GM12873 (cell line): ENCODE measurements around the gene KCND2.

Experiments used
- TF ChIP-seq, protein P1 (sequence below): IDR thresholded peaks from 2 replicates; pipeline ENCODE4 v1.5.1; 2012; ENCODE audit warnings: low read depth, mild to moderate bottlenecking, moderate library complexity, low read length, control low read depth; ENCODE audit not compliant: insufficient read depth; ENCODE audit errors: missing control alignments

The KCND2 gene

GRCh38 chr7:120398284-120399000 is 125.5 kb downstream of the KCND2 start:
- TF ChIP-seq, protein P1, sequence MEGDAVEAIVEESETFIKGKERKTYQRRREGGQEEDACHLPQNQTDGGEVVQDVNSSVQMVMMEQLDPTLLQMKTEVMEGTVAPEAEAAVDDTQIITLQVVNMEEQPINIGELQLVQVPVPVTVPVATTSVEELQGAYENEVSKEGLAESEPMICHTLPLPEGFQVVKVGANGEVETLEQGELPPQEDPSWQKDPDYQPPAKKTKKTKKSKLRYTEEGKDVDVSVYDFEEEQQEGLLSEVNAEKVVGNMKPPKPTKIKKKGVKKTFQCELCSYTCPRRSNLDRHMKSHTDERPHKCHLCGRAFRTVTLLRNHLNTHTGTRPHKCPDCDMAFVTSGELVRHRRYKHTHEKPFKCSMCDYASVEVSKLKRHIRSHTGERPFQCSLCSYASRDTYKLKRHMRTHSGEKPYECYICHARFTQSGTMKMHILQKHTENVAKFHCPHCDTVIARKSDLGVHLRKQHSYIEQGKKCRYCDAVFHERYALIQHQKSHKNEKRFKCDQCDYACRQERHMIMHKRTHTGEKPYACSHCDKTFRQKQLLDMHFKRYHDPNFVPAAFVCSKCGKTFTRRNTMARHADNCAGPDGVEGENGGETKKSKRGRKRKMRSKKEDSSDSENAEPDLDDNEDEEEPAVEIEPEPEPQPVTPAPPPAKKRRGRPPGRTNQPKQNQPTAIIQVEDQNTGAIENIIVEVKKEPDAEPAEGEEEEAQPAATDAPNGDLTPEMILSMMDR: no peak

- TF ChIP-seq, protein P1: no peak
Measured at GRCh38 chr7:120400806-120401455, 128.0 kb downstream of the KCND2 start.

GRCh38 chr7:120402079-120402767 is 129.2 kb downstream of the KCND2 start:
- TF ChIP-seq, protein P1: no peak

- TF ChIP-seq, protein P1: no peak
Measured at GRCh38 chr7:120402801-120403200, 129.8 kb downstream of the KCND2 start.

DNA sequence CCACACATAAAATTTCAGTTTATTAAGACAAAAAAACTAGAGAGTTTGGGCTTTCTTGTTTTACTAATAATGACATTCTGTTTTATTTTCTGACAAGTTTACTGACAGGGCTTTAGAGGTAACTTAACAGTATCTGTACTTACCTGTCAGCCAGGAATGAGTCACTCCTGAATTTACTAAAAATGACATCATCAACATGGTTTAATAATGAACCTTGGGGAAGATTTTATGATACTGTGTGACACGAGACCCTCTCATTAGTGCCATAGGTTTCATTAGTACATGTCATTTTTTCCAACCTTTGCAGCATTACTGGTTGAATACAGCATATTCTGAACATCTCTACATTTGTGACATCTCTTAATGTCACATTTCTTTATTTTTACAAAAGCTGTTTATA is 131.1 kb downstream of the KCND2 start:
- TF ChIP-seq, protein P1: no peak

DNA sequence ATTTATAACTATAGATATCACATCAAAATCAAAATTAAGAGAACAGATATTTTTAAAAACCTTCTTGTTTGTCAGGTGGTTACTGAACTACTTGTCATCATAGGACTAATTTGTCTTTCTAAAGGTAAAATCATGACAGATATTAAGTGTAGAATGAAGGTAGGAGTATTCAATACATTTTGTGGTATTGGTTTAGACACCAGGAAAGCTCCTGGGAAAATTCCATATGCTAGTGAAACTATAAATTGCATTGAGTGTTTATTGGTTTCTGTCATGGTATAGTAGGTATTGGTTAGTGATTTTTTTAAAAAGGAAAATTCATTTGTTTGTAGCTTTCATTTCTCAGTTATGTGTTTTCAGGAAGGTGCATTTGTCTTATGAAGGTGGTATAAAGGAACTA is 132.7 kb downstream of the KCND2 start:
- TF ChIP-seq, protein P1: no peak

- TF ChIP-seq, protein P1: no peak
Measured at GRCh38 chr7:120407010-120407409, 134.0 kb downstream of the KCND2 start.
